KMS-11 (cell line): ENCODE results near the gene PRPF39.
A peak's percentile ranks its signal among the peaks of the same experiment; 100 is the strongest.

Experiments used
- H2AFZ ChIP-seq: fragments of 200-600 bp; sonication (generic); 2 replicates; pipeline ENCODE4 v1.6.1; 2016; ENCODE audit warnings: antibody characterized with exemption, mixed run types, low read depth
- H3K27ac ChIP-seq: fragments of 200-600 bp; sonication (generic); 2 replicates; pipeline ENCODE4 v1.6.1; 2016; ENCODE audit warnings: mild to moderate bottlenecking, mixed run types
- H3K27me3 ChIP-seq: fragments of 200-600 bp; sonication (generic); 2 replicates; pipeline ENCODE4 v1.6.1; 2017; ENCODE audit warnings: mild to moderate bottlenecking, low read depth, mixed run types, moderate library complexity; ENCODE audit not compliant: insufficient read depth
- H3K36me3 ChIP-seq: fragments of 200-600 bp; sonication (generic); 2 replicates; pipeline ENCODE4 v1.6.1; 2017; ENCODE audit warnings: mild to moderate bottlenecking, mixed run types; ENCODE audit not compliant: insufficient read depth
- H3K4me1 ChIP-seq: fragments of 200-600 bp; sonication (generic); 2 replicates; pipeline ENCODE4 v1.6.1; 2016; ENCODE audit warnings: mild to moderate bottlenecking, low read depth, mixed run types; ENCODE audit not compliant: poor library complexity, severe bottlenecking
- H3K4me2 ChIP-seq: fragments of 200-600 bp; sonication (generic); 2 replicates; pipeline ENCODE4 v1.7.0; 2016; ENCODE audit warnings: mild to moderate bottlenecking, mixed run types
- H3K4me3 ChIP-seq: fragments of 200-600 bp; sonication (generic); IDR thresholded peaks from 2 replicates; pipeline ENCODE4 v1.6.1; 2017; ENCODE audit warnings: low read depth, low read length, mixed read lengths; ENCODE audit not compliant: insufficient read depth
- H3K79me2 ChIP-seq: fragments of 200-600 bp; sonication (generic); 2 replicates; pipeline ENCODE4 v1.6.1; 2016; ENCODE audit warnings: low read depth, mixed run types; ENCODE audit not compliant: insufficient read depth
- H3K9ac ChIP-seq: fragments of 200-600 bp; sonication (generic); 2 replicates; pipeline ENCODE4 v1.6.1; 2016; ENCODE audit warnings: mild to moderate bottlenecking, mixed run types
- H4K20me1 ChIP-seq: fragments of 200-600 bp; sonication (generic); 2 replicates; pipeline ENCODE4 v1.6.1; 2016; ENCODE audit warnings: mild to moderate bottlenecking, mixed run types; ENCODE audit not compliant: insufficient read depth
- CTCF ChIP-seq: fragments of 200-600 bp; sonication (generic); conservative IDR thresholded peaks from 2 replicates; pipeline ENCODE4 v1.6.1; 2017; ENCODE audit warnings: low read depth, mild to moderate bottlenecking, antibody characterized with exemption, low read length, moderate library complexity, mixed read lengths

Gene PRPF39

GRCh38 chr14:45123271-45123670 is 39.4 kb downstream of the PRPF39 start:
- Histone ChIP-seq H4K20me1 (no peaks in the 10 kb centered on the region), H3K4me3 (no peak overlapping the region), H3K4me1 (no peaks in the 10 kb centered on the region), H3K27ac (no peak overlapping the region), H3K27me3 (no peaks in the 10 kb centered on the region), H3K79me2 (no peaks in the 10 kb centered on the region), H3K9ac (no peak overlapping the region), H2AFZ (no peak overlapping the region), H3K36me3 (no peaks in the 10 kb centered on the region), H3K4me2 (no peak overlapping the region)
- TF ChIP-seq CTCF, result no peak

GRCh38 chr14:45125754-45126153 is 41.8 kb downstream of the PRPF39 start:
- no peak overlapping the region for H3K9ac ChIP-seq
- no peaks in the 10 kb centered on the region for H4K20me1 ChIP-seq
- no peak for TF ChIP-seq CTCF
- no peaks in the 10 kb centered on the region for H3K36me3 ChIP-seq
- H3K27ac ChIP-seq, result no peak overlapping the region
- no peaks in the 10 kb centered on the region for H3K79me2 ChIP-seq
- H2AFZ ChIP-seq, result no peak overlapping the region
- no peak overlapping the region for H3K4me3 ChIP-seq
- no peaks in the 10 kb centered on the region for H3K4me1 ChIP-seq
- no peak overlapping the region for H3K4me2 ChIP-seq
- no peaks in the 10 kb centered on the region for H3K27me3 ChIP-seq

- peaks cover 16% of the 10 kb centered on the region for H3K79me2 ChIP-seq
- no peak overlapping the region for H3K27ac ChIP-seq
- no peaks in the 10 kb centered on the region for H3K36me3 ChIP-seq
- no peak overlapping the region for H3K4me2 ChIP-seq
- no peak overlapping the region for H2AFZ ChIP-seq
- no peak overlapping the region for H3K9ac ChIP-seq
- no peak for TF ChIP-seq CTCF
- no peaks in the 10 kb centered on the region for H4K20me1 ChIP-seq
- peaks cover 4% of the 10 kb centered on the region for H3K4me1 ChIP-seq
- H3K4me3 ChIP-seq, result no peak overlapping the region
- H3K27me3 ChIP-seq, result no peaks in the 10 kb centered on the region
Observed at GRCh38 chr14:45128963-45129629, 45.2 kb downstream of the PRPF39 start.

GRCh38 chr14:45133683-45134050 is 49.8 kb downstream of the PRPF39 start:
- Histone ChIP-seq H3K4me2 (peak overlapping the region; percentile 76), H3K9ac (peak overlapping the region; percentile 81; the same call in 1 of the 2 replicates), H3K36me3 (no peaks in the 10 kb centered on the region), H3K79me2 (peaks cover 45% of the 10 kb centered on the region), H3K4me3 (no peak overlapping the region), H2AFZ (peak overlapping the region; percentile 89), H3K4me1 (peaks cover 19% of the 10 kb centered on the region), H3K27me3 (no peaks in the 10 kb centered on the region), H4K20me1 (no peaks in the 10 kb centered on the region), H3K27ac (peak overlapping the region; percentile 61)
- no peak for TF ChIP-seq CTCF
